ENCODE measurements around the gene COQ4.

The COQ4 gene

GRCh38 chr9:128383007-128383753 is 60.5 kb downstream of the COQ4 start:
- Histone ChIP-seq H3K9ac (no peak overlapping the region), H2AFZ (ENCODE audit: low read depth) (no peak overlapping the region), H3K36me3 (ENCODE audit: insufficient read depth) (no peaks in the 10 kb centered on the region), H3K27me3 (ENCODE audit: insufficient read depth, low read depth) (no peaks in the 10 kb centered on the region), H3K4me3 (IDR thresholded peaks at IDR 0.05; ENCODE audit: insufficient read depth, low read depth, low read length) (no peak overlapping the region), H3K27ac (no peak overlapping the region; the same call in 1 of the 2 replicates), H3K4me1 (ENCODE audit: low read depth, poor library complexity, severe bottlenecking) (peaks cover 17% of the 10 kb centered on the region), H3K79me2 (ENCODE audit: insufficient read depth, low read depth) (no peaks in the 10 kb centered on the region), H3K4me2 (no peak overlapping the region; the same call in 1 of the 2 replicates), H4K20me1 (ENCODE audit: insufficient read depth) (no peaks in the 10 kb centered on the region)
- TF ChIP-seq CTCF (conservative IDR thresholded peaks at IDR 0.05; ENCODE audit: low read depth, low read length), result no peak
